Measurements from ENCODE around the gene LRRC37B.
"Not testable (repeated sequence)": the region's sequence is repeated elsewhere in the genome, so short reads cannot be mapped to it uniquely, and the experiment has no call there.

Gene LRRC37B

DNA sequence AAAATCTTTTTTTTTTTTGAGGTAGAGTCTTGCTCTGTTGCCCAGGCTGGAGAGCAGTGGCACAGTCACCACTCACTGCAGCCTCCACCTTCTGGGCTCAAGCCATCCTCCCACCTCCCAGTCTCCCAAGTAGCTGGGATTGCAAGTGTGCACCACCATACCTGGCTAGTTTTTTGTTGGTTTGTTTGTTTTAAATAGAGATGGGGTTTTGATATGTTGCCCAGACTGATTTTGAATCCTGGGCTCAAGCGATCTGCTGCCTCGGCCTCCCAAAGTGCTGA is 2.0 kb downstream of the LRRC37B start:
- TF ChIP-seq, protein P1, sequence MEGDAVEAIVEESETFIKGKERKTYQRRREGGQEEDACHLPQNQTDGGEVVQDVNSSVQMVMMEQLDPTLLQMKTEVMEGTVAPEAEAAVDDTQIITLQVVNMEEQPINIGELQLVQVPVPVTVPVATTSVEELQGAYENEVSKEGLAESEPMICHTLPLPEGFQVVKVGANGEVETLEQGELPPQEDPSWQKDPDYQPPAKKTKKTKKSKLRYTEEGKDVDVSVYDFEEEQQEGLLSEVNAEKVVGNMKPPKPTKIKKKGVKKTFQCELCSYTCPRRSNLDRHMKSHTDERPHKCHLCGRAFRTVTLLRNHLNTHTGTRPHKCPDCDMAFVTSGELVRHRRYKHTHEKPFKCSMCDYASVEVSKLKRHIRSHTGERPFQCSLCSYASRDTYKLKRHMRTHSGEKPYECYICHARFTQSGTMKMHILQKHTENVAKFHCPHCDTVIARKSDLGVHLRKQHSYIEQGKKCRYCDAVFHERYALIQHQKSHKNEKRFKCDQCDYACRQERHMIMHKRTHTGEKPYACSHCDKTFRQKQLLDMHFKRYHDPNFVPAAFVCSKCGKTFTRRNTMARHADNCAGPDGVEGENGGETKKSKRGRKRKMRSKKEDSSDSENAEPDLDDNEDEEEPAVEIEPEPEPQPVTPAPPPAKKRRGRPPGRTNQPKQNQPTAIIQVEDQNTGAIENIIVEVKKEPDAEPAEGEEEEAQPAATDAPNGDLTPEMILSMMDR (IDR thresholded peaks at IDR 0.05; ENCODE audit: insufficient read depth, missing control alignments), result no peak
- DNase-seq (ENCODE audit: insufficient read length, low spot score) (no peak), FAIRE-seq (no peak)

DNA sequence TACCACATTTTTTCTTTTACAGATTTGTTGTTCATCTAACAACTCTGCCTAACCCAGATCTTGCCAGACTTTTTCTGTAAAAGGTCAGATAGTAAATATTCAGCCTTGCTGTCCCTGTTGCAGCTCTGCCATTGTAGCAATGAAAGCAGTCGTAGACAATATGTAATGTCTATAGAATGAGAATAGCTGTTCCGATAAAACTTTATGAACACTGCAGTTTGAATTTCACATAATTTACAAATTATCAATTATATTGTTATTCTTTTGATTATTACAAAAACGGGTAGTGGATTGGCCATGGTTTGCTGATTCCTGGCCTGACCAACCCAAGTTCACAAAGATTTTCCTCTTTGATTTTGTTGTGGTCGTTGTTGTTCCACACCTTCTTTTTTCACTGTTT is 2.9 kb downstream of the LRRC37B start:
- TF ChIP-seq, protein P1 (IDR thresholded peaks at IDR 0.05; ENCODE audit: insufficient read depth, missing control alignments), result no peak
- FAIRE-seq (no peak), DNase-seq (ENCODE audit: insufficient read length, low spot score) (no peak)

DNA sequence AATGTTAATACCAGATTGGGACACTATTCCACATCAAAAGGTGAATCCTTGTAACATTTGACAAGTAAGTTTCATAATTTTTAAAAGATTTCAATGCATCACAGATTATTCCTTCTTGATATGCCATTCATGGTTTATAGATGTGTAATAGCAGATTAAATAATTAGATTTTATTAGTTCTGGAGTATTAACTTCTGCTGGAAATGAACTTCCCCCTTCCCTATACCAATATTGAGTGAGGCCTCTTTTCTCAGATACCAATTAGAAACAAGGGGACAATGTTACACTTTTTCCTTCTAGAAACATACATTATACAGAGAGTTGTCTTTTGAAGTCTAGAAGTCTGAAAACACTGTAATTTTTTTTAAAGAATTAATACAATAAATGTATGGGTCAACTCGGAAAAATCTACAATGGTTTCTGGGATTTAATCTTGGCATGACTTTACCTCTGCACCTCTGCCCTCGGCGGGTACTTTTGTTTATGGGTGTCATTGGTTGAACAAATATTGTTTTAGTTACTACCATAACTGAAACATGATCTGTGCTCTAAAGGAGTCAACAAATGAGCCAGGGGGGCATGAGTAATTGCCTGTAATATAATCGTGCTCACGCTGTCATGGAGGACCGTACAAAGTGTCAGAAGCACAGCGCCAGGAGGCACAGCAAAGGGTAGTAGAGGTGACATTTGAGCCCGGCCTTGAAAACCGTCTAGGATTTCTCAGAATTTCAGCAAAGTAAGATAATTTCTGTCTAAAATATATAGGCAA is 8.2 kb downstream of the LRRC37B start:
- TF ChIP-seq, protein P1 (IDR thresholded peaks at IDR 0.05; ENCODE audit: insufficient read depth, missing control alignments), result no peak
- DNase-seq (ENCODE audit: insufficient read length, low spot score) (no peak), FAIRE-seq (no peak)

DNA sequence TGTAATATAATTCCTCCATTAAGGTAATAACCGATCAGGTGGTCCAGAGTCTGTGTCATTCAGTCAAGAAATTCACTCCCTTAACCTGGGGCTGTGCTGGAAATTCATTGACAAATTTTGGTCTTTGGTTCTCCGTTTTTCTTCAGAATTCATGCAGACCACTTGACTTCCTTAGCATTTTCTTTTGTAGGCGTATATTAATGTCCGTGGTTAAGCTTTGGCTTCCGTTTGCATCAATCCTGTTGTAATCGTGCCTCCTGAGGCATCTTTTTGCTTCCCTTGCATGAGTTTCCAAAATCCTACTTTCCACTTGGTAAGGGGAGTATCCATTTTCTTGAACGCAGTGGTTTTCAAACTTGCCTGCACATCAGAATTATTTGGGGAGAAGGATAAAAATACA is 9.0 kb downstream of the LRRC37B start:
- FAIRE-seq, result no peak
- DNase-seq (ENCODE audit: insufficient read length, low spot score), result no peak
- TF ChIP-seq, protein P1 (IDR thresholded peaks at IDR 0.05; ENCODE audit: insufficient read depth, missing control alignments), result no peak

DNA sequence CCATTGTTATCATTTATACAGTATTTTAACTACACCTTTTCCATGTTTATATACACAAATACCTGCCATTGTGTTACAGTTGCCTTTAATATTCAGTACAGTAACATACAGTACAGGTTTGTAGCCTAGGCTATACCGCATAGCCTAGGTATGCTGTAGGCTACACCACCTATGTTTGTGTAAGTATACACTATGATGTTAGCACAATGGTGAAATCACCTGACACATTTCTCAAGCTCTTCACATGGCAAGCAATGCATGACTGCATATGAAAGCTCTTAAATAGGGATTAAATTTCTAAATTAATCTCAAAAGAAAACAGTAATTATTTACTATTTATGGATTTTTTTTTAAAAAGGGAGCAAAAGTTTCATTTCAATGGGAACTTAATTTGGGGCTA is 12.0 kb downstream of the LRRC37B start:
- DNase-seq (ENCODE audit: insufficient read length, low spot score) (no peak), FAIRE-seq (no peak)
- TF ChIP-seq, protein P1 (IDR thresholded peaks at IDR 0.05; ENCODE audit: insufficient read depth, missing control alignments), result no peak

DNA sequence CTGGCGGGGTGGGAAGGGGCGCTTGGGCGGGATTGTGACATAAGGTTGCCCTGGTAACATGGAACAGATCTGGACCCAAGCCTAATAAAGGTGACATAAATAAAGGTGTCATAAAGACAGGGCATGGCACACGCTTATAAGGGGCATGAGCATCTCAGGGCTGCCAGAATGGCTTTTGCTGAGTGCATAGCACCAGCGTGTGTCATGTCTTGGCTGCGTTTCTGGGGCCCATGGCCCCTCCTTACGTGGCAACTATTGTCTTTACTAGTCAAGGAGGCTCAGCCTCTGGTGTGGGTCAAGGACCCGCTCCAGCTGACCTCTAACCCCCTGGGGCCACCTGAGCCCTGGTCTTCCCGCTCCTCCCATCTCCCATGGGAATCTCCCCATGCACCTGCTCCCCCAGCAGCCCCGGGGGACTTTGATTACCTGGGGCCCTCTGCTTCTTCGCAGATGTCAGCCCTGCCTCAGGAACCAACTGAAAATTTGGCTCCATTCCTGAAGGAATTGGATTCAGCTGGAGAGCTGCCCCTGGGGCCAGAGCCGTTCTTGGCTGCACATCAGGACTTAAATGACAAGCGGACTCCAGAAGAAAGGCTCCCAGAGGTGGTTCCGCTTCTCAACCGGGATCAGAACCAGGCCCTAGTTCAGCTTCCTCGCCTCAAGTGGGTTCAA is 13.9 kb downstream of the LRRC37B start:
- DNase-seq (ENCODE audit: insufficient read length, low spot score) (no peak), FAIRE-seq (no peak)
- TF ChIP-seq, protein P1 (IDR thresholded peaks at IDR 0.05; ENCODE audit: insufficient read depth, missing control alignments), result no peak

DNA sequence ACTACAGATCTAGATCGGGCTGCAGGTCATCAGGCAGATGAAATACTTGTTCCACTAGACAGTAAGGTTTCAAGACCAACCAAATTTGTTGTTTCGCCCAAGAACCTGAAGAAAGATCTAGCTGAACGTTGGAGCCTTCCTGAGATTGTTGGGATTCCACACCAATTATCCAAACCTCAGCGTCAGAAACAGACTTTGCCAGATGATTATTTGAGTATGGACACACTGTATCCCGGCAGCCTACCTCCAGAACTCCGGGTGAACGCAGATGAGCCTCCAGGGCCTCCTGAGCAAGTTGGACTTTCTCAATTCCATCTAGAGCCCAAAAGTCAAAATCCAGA is 14.4 kb downstream of the LRRC37B start:
- FAIRE-seq (no peak), DNase-seq (ENCODE audit: insufficient read length, low spot score) (no peak)
- TF ChIP-seq, protein P1 (IDR thresholded peaks at IDR 0.05; ENCODE audit: insufficient read depth, missing control alignments), result no peak

DNA sequence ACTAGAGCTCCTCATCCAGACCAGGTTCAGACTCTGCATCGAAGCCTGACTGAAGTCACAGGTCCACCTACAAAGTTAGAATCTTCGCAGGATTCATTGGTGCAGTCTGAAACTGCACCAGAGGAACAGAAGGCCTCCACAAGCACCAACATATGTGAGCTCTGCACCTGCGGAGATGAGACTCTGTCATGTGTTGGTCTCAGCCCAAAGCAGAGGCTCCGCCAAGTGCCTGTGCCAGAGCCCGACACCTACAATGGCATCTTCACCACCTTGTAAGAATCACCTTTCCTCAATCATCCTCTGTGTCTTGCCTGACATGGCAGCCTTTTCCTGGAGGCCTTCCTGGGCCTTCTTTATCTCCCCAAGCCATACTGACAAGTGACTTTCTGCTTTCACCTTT is 15.4 kb downstream of the LRRC37B start:
- FAIRE-seq; DNase-seq (ENCODE audit: insufficient read length, low spot score): not testable (repeated sequence)

DNA sequence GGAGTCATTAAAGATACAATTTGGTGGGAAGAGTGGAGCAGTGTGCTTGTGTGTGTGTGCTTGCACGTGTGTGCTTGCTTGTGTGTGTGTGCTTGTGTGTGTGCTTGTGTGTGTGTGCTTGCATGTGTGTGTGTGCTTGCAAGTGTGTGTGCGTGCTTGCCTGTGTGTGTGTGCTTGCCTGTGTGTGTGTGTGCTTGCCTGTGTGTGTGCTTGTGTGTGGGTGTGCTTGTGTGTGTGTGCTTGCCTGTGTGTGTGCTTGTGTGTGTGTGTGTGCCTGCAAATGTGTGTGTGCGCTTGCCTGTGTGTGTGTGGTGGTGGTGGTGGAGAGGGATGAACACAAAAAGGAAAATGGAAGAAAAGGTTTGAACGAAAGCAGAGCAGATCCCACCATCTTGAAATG is 20.1 kb downstream of the LRRC37B start:
- FAIRE-seq, result not testable (repeated sequence)

More for the DNA sequence above, 20.1 kb downstream of the LRRC37B start:
- not testable (repeated sequence) for DNase-seq (ENCODE audit: insufficient read length, low spot score)
